IMR-90 (cell line): Measurements from ENCODE around the gene SOX5. TPM values are rescaled to one million over a fixed set of nuclear protein-coding genes. Genes with fewer than 3 reads are reported as not detected.

ENCODE experiments used
- ATAC-seq: fragments of 200-7000 bp; cut with Tn5 transposase; 2 replicates; pipeline ENCODE4 v1.9.1; 2020; ENCODE audit warnings: low read depth, mild to moderate bottlenecking, moderate library complexity
- BruUV-seq: library from RNA; stranded (reverse); fragments of 400-500 nt; replicated peaks from 2 replicates; lab custom pipeline; 2021; lab: Mats Ljungman, UMichigan
- CTCF ChIA-PET: fragments of 300-600 bp; formaldehyde crosslinking; extraction: SDS; loops from one replicate; lab custom pipeline; 2021; ENCODE audit warnings: antibody characterized with exemption; lab: Yijun Ruan, JAX
- POLR2A ChIA-PET: fragments of 300-600 bp; sonication (Branson Sonifier 250); formaldehyde crosslinking; loops from one replicate; lab custom pipeline; 2022; ENCODE audit warnings: antibody characterized with exemption; ENCODE audit not compliant: unreplicated experiment; lab: Charles Lee
- DNase-seq: peaks from one replicate; pipeline ENCODE4 v3.0.0; 2013
- H2AFZ ChIP-seq: replicated peaks from 2 replicates; pipeline ENCODE3; 2013; ENCODE audit warnings: low read length, mild to moderate bottlenecking; ENCODE audit not compliant: poor library complexity
- H2AK5ac ChIP-seq: 2 replicates; pipeline ENCODE4 v1.6.1; 2013; ENCODE audit warnings: low read depth, low read length, inconsistent platforms
- H2AK9ac ChIP-seq: replicated peaks from 2 replicates; pipeline ENCODE3; 2013; ENCODE audit warnings: mild to moderate bottlenecking, low read depth, low read length, moderate library complexity; ENCODE audit not compliant: poor library complexity
- H2BK120ac ChIP-seq: 2 replicates; pipeline ENCODE4 v1.6.1; 2013; ENCODE audit warnings: low read depth, low read length, inconsistent platforms
- H2BK15ac ChIP-seq: 3 replicates; pipeline ENCODE4 v1.6.1; 2013; ENCODE audit warnings: low read depth, low read length, inconsistent platforms
- H2BK20ac ChIP-seq: 2 replicates; pipeline ENCODE4 v1.6.1; 2013; ENCODE audit warnings: low read depth, mild to moderate bottlenecking, inconsistent platforms, low read length, moderate library complexity
- H2BK5ac ChIP-seq: 2 replicates; pipeline ENCODE4 v1.6.1; 2013; ENCODE audit warnings: mild to moderate bottlenecking, low read depth, low read length, inconsistent platforms; ENCODE audit not compliant: poor library complexity, severe bottlenecking
- H3K14ac ChIP-seq: replicated peaks from 2 replicates; pipeline ENCODE4 v1.6.1; 2013; ENCODE audit warnings: low read depth, low read length, inconsistent platforms
- H3K18ac ChIP-seq: 2 replicates; pipeline ENCODE4 v1.6.1; 2013; ENCODE audit warnings: low read depth, low read length, control low read depth
- H3K23ac ChIP-seq: 2 replicates; pipeline ENCODE4 v1.6.1; 2013; ENCODE audit warnings: low read depth, low read length, inconsistent platforms
- H3K27ac ChIP-seq: 2 replicates; pipeline ENCODE4 v1.5.1; 2013; ENCODE audit warnings: mild to moderate bottlenecking, control low read depth, low read length; ENCODE audit not compliant: insufficient read depth
- H3K27me3 ChIP-seq: 2 replicates; pipeline ENCODE4 v1.6.1; 2013; ENCODE audit warnings: low read length; ENCODE audit not compliant: control insufficient read depth, insufficient read depth
- H3K36me3 ChIP-seq: 2 replicates; pipeline ENCODE4 v1.6.1; 2013; ENCODE audit warnings: low read length, mixed read lengths; ENCODE audit not compliant: control insufficient read depth, insufficient read depth
- H3K4ac ChIP-seq: 2 replicates; pipeline ENCODE4 v1.6.1; 2013; ENCODE audit warnings: low read depth, low read length, inconsistent platforms
- H3K4me1 ChIP-seq: 2 replicates; pipeline ENCODE4 v1.6.1; 2013; ENCODE audit warnings: low read length, mixed read lengths; ENCODE audit not compliant: control insufficient read depth, insufficient read depth
- H3K4me2 ChIP-seq: 2 replicates; pipeline ENCODE4 v1.6.1; 2013; ENCODE audit warnings: low read depth, mild to moderate bottlenecking, control low read depth, low read length, moderate library complexity
- H3K4me3 ChIP-seq: 2 replicates; pipeline ENCODE4 v1.5.1; 2013; ENCODE audit warnings: low read depth, mild to moderate bottlenecking, control low read depth, low read length, moderate library complexity; ENCODE audit not compliant: insufficient read depth
- H3K56ac ChIP-seq: 2 replicates; pipeline ENCODE4 v1.6.1; 2013; ENCODE audit warnings: low read length, inconsistent platforms; ENCODE audit not compliant: insufficient read depth; ENCODE audit errors: extremely low read depth
- H3K79me1 ChIP-seq, 2 experiments: 2 replicates each; pipeline ENCODE4 v1.6.1; 2013; ENCODE audit warnings: low read length in 2 of 2, inconsistent platforms in 1 of 2, low read depth in 1 of 2
- H3K9ac ChIP-seq: 2 replicates; pipeline ENCODE4 v1.6.1; 2013; ENCODE audit warnings: low read depth, low read length, control low read depth
- H3K9me1 ChIP-seq: 2 replicates; pipeline ENCODE4 v1.6.1; 2013; ENCODE audit warnings: low read length, inconsistent platforms; ENCODE audit not compliant: insufficient read depth
- H3K9me3 ChIP-seq: 2 replicates; pipeline ENCODE4 v1.6.1; 2013; ENCODE audit warnings: low read length; ENCODE audit not compliant: control insufficient read depth, insufficient read depth
- H4K20me1 ChIP-seq: 2 replicates; pipeline ENCODE4 v1.6.1; 2013; ENCODE audit warnings: low read length, inconsistent platforms; ENCODE audit not compliant: insufficient read depth
- H4K5ac ChIP-seq: 2 replicates; pipeline ENCODE4 v1.6.1; 2013; ENCODE audit warnings: mild to moderate bottlenecking, low read depth, low read length, control low read depth
- H4K8ac ChIP-seq, 2 experiments: 2 replicates each; pipeline ENCODE4 v1.6.1; 2013; ENCODE audit warnings: low read depth in 2 of 2, low read length in 2 of 2, control low read depth in 1 of 2, inconsistent platforms in 1 of 2
- H4K91ac ChIP-seq: 2 replicates; pipeline ENCODE4 v1.6.1; 2013; ENCODE audit warnings: low read depth, low read length, inconsistent platforms; ENCODE audit not compliant: insufficient read depth
- CEBPB ChIP-seq: IDR thresholded peaks from 2 replicates; pipeline ENCODE4 v1.6.1; 2012; ENCODE audit warnings: low read depth, low read length, improper control_type of control experiment
- CHD1 ChIP-seq: IDR thresholded peaks from 2 replicates; pipeline ENCODE4 v1.6.1; 2012; ENCODE audit warnings: low read depth, low read length, improper control_type of control experiment
- CTCF ChIP-seq: conservative IDR thresholded peaks from 2 replicates; pipeline ENCODE4 v1.5.1; 2012; ENCODE audit warnings: mild to moderate bottlenecking, low read depth, low read length, improper control_type of control experiment
- ELK1 ChIP-seq: fragments of 150-350 bp; IDR thresholded peaks from 2 replicates; pipeline ENCODE4 v1.6.1; 2016; ENCODE audit warnings: low read depth, mild to moderate bottlenecking, low read length, moderate library complexity, borderline replicate concordance
- FOS ChIP-seq: fragments of 150-350 bp; IDR thresholded peaks from 2 replicates; pipeline ENCODE4 v1.6.1; 2016; ENCODE audit warnings: low read depth, low read length
- MAFK ChIP-seq: IDR thresholded peaks from 2 replicates; pipeline ENCODE4 v1.6.1; 2012; ENCODE audit warnings: low read depth, low read length, improper control_type of control experiment
- MAZ ChIP-seq: IDR thresholded peaks from 2 replicates; pipeline ENCODE4 v1.6.1; 2012; ENCODE audit warnings: low read depth, mild to moderate bottlenecking, low read length, improper control_type of control experiment, moderate library complexity, borderline replicate concordance
- NFE2L2 ChIP-seq: fragments of 150-350 bp; IDR thresholded peaks from 2 replicates; pipeline ENCODE4 v1.6.1; 2016; ENCODE audit warnings: low read depth, mild to moderate bottlenecking, low read length
- RCOR1 ChIP-seq: IDR thresholded peaks from 2 replicates; pipeline ENCODE4 v1.6.1; 2012; ENCODE audit warnings: mild to moderate bottlenecking, low read length, improper control_type of control experiment; ENCODE audit not compliant: insufficient replicate concordance
- SMC3 ChIP-seq: fragments of 150-350 bp; IDR thresholded peaks from 2 replicates; pipeline ENCODE4 v1.6.1; 2016; ENCODE audit warnings: low read depth, mild to moderate bottlenecking, antibody characterized with exemption, low read length, moderate library complexity
- USF2 ChIP-seq: fragments of 150-350 bp; IDR thresholded peaks from 2 replicates; pipeline ENCODE4 v1.6.1; 2017; ENCODE audit warnings: mild to moderate bottlenecking, antibody characterized with exemption, low read length, low read depth
- WGBS, 2 experiments: methylation state at CpG; one replicate each; pipeline versions ENCODE4 v1.1.5 to v1.1.7; 2013; ENCODE audit warnings: missing lambda C conversion rate in 2 of 2; ENCODE audit not compliant: insufficient read length in 1 of 2; ENCODE audit errors: extremely low coverage in 2 of 2; 5-methylcytosine and 5-hydroxymethylcytosine counted together
- dilution Hi-C: fragments of 300-500 bp; cut with HindIII; formaldehyde crosslinking; loops from one replicate; pipeline ENCODE4 v1.14.3; 2018; ENCODE audit warnings: low sequenced_read_pairs; ENCODE audit not compliant: unreplicated experiment
- in situ Hi-C: fragments of 300-500 bp; cut with MboI; formaldehyde crosslinking; loops from 3 replicates; pipeline ENCODE4 v1.14.3; 2019; ENCODE audit warnings: low sequenced_read_pairs, inconsistent platforms, mixed read lengths
- intact Hi-C: fragments of 100-400 bp; cut with micrococcal nuclease; formaldehyde crosslinking; loops from 2 replicates; pipeline ENCODE4 v1.10.0; 2022
- polyA plus RNA-seq, 3 experiments: library from polyadenylated mRNA; depleted of rRNA; stranded (reverse); fragments of >200 nt; gene quantifications; 2 replicates each; pipeline ENCODE4 v1.2.3, GENCODE V29; 2012; ENCODE audit warnings: low replicate concordance in 1 of 3
- total RNA-seq: library from RNA; depleted of rRNA; stranded (reverse); fragments of >200 nt; gene quantifications from 2 replicates; pipeline ENCODE4 v1.2.3, GENCODE V29; 2012

The SOX5 gene
- total and polyA plus RNA-seq, 2 of the 4 experiments (the other 2 are of a cell fraction) = 1.1 to 13.1 TPM

GRCh38 chr12:23744696-23745095 is 204.8 kb downstream of the SOX5 start:
- DNase-seq (no peak), ATAC-seq (no peak)
- no peak overlapping the region for H2AFZ ChIP-seq
- intact Hi-C loops = no loop called here
- ChIA-PET CTCF (no interaction called here), POLR2A (no interaction called here)
- H2BK120ac ChIP-seq = no peak overlapping the region
- H2AK9ac ChIP-seq = no peak overlapping the region
- H3K9me1 ChIP-seq = peaks cover 3% of the 10 kb centered on the region; the same call in 1 of the 2 replicates
- no peak overlapping the region for H2BK5ac ChIP-seq
- no peak overlapping the region for H4K91ac ChIP-seq
- no peak overlapping the region for H2BK15ac ChIP-seq
- H3K4ac ChIP-seq = no peak overlapping the region
- no peaks in the 10 kb centered on the region for H3K4me1 ChIP-seq
- H3K4me2 ChIP-seq = no peak overlapping the region
- no peak overlapping the region for H3K18ac ChIP-seq
- H3K23ac ChIP-seq = no peak overlapping the region
- H3K36me3 ChIP-seq = no peaks in the 10 kb centered on the region
- H2BK20ac ChIP-seq = no peak overlapping the region
- BruUV-seq = no TSS peak
- H4K8ac ChIP-seq = no peak overlapping the region
- H2AK5ac ChIP-seq = no peak overlapping the region
- H3K9me3 ChIP-seq = no peaks in the 10 kb centered on the region
- 92% methylated on average over 2 of the region's 3 CpGs; no CpG with 5 or more reads in 1 of the 2 experiments for WGBS, 2 experiments
- dilution Hi-C loops = no loop called here
- no peaks in the 10 kb centered on the region for H3K27me3 ChIP-seq
- H3K14ac ChIP-seq = no peak overlapping the region
- no peak overlapping the region for H3K27ac ChIP-seq
- H3K79me1 ChIP-seq = no peaks in the 10 kb centered on the region
- no peak overlapping the region for H3K4me3 ChIP-seq
- no peak overlapping the region for H3K9ac ChIP-seq
- no peak overlapping the region for H4K5ac ChIP-seq
- no peaks in the 10 kb centered on the region for H4K20me1 ChIP-seq
- no peak overlapping the region for H3K56ac ChIP-seq
- TF ChIP-seq MAZ (no peak), NFE2L2 (no peak), CTCF (no peak), RCOR1 (no peak), ELK1 (no peak), MAFK (no peak), CHD1 (no peak), CEBPB (no peak), FOS (no peak), USF2 (no peak), SMC3 (no peak)
- in situ Hi-C loops = no loop called here
